Measurements from ENCODE around the gene P2RX7.

DNA sequence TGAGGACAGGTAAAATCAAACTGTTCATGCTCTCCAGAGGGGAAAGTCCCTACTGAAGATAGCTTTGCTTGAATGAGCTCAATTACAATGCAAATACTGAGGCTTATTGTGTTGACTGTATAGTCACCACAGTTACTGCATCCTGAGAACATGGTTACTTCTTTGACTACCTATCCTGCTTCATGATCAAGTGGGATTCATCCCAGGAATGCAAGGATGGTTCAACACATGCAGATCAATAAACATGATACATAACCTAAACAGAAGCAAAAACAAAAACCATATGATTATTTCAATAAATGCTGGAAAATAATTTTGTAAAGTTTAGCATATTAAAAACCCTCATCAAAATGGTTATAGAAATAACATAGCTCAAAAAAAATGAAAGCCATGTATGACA, 32.9 kb upstream of the P2RX7 start:
- TF ChIP-seq, protein P1, sequence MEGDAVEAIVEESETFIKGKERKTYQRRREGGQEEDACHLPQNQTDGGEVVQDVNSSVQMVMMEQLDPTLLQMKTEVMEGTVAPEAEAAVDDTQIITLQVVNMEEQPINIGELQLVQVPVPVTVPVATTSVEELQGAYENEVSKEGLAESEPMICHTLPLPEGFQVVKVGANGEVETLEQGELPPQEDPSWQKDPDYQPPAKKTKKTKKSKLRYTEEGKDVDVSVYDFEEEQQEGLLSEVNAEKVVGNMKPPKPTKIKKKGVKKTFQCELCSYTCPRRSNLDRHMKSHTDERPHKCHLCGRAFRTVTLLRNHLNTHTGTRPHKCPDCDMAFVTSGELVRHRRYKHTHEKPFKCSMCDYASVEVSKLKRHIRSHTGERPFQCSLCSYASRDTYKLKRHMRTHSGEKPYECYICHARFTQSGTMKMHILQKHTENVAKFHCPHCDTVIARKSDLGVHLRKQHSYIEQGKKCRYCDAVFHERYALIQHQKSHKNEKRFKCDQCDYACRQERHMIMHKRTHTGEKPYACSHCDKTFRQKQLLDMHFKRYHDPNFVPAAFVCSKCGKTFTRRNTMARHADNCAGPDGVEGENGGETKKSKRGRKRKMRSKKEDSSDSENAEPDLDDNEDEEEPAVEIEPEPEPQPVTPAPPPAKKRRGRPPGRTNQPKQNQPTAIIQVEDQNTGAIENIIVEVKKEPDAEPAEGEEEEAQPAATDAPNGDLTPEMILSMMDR (IDR thresholded peaks at IDR 0.05), result no peak
- TF ChIP-seq POLR2A (IDR thresholded peaks at IDR 0.05), result no peak
